GM12892 (cell line): ENCODE measurements around the gene SURF2.

ENCODE experiments used
- POLR2A ChIP-seq: IDR thresholded peaks from 2 replicates; pipeline ENCODE4 v1.6.1; 2011; ENCODE audit warnings: low read depth, low read length, control low read depth
- POLR2AphosphoS5 ChIP-seq: IDR thresholded peaks from 2 replicates; pipeline ENCODE4 v1.6.1; 2011; ENCODE audit warnings: low read depth, low read length, control low read depth
- TAF1 ChIP-seq: IDR thresholded peaks from 2 replicates; pipeline ENCODE4 v1.6.1; 2011; ENCODE audit warnings: low read depth, mild to moderate bottlenecking, control low read depth, low read length, borderline replicate concordance

DNA sequence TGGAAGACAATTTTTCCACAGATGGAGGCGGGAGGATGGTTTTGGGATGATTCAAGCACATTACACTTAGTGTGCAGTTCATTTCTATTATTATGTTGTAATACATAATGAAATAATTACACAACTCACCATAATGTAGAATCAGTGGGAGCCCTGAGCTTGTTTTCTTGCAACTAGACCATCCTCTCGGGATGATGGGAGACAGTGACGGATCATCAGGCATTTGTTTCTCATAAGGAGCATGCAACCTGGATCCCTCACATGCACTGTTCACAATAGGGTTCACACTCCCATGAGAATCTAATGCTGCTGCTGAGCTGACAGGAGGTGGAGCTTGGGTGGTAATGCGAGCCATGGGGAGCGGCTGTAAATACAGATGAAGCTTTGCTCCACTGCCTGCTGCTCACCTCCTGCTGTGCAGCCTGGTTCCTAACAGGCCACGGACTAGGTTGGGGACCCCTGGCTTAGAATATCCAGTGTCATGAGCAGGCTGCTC, 21.4 kb downstream of the SURF2 start:
- TF ChIP-seq TAF1 (no peak), POLR2AphosphoS5 (no peak), POLR2A (no peak)
